ENCODE data around the gene CLCNKB.
"Not testable (repeated sequence)": the region's sequence is repeated elsewhere in the genome, so short reads cannot be mapped to it uniquely, and the experiment has no call there.

- TF ChIP-seq CTCF (IDR thresholded peaks at IDR 0.05; ENCODE audit: low read depth, low read length); EZH2phosphoT487 (IDR thresholded peaks at IDR 0.05; ENCODE audit: low read depth): not testable (repeated sequence)
Observed at GRCh38 chr1:16020878-16021277, 22.7 kb upstream of the CLCNKB start.

Measured in OCI-LY3 (cell line).